Measurements from ENCODE around the gene ODF2.
A peak's percentile ranks its signal among the peaks of the same experiment; 100 is the strongest.
"Not testable (repeated sequence)": the region's sequence is repeated elsewhere in the genome, so short reads cannot be mapped to it uniquely, and the experiment has no call there.

ODF2 gene

GRCh38 chr9:128455849-128456612, at the start of gene ODF2:
Gene ODF2, plus strand, starts transcription at chr9:128456006. Its CDS starts 86 bp downstream, at chr9:128456092.
- peak; percentile 97 to 99 for DNase-seq (ENCODE audit: low read depth in 2 of 2)

DNA sequence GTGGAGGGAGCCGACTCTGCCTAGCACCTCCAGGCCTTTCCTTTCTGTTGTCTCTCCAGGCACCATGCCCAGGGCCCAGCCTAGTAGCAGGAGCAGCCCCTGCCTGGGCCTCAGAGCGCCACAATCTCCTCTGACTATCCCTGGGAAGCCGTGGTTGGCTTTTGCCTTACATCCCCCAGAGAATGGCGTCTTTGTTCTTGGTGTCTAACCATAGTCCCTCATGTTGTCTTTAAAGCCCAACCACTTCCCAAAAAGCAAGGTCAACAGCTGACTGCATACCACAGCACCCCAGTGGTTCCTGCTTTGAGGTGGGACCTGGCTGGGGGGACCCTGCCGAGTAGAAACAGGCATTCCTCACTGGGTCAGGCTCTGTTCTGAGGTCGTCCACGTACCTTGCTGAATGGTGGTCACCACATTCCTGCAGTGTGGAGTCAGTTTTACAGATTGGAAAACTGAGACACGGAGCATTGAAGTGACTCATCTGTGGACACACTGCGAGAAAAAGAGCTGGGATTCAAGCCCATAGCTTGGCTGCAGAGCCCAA, 48.9 kb upstream of the ODF2 start:
- no peak for DNase-seq (ENCODE audit: low read depth in 2 of 2)

GRCh38 chr9:128408963-128409431, 46.8 kb upstream of the ODF2 start:
- DNase-seq (ENCODE audit: low read depth in 2 of 2) = no peak

GRCh38 chr9:128409450-128409849, 46.4 kb upstream of the ODF2 start:
- no peak for DNase-seq (ENCODE audit: low read depth in 2 of 2)

- DNase-seq (ENCODE audit: low read depth in 2 of 2) = no peak
These were observed 45.8 kb upstream of the ODF2 start for GRCh38 chr9:128409978-128410377.

DNA sequence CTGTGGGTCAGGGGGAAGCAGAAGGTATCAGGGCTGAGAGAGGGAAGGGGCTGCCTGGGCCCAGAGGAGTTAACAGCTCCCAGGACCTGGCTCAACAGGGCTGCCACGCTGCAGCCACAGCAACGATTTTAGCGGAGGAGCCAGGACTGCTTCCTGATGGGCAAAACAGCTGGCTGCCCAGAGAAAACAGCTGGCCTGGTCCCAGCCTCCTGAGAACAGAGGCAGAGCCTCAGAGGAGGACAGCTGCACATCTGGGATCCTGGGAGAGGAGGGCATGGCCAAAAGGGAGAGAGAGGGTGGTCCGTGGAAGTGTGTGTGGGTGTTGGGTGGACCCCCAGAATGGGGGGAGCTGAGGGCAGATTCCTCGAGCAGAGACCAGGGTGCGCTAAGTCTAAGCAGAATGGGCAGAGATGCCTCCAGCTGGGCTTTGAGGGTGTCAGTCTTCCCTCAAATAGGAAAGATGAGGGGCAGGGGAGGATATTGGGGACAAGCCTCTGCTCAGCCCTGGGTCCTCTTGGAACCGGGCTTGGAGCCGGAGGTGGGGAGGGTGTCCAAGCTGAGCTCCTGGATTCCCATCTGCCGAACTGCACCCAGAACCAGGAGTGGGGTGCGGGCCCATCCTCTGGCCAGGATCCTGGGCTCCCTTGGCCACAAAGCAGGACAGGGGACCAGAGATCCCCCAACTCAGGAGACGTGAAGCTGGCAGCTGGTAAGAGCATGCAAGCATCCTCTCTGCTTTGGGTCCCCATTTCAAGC, 44.3 kb upstream of the ODF2 start:
- no peak for DNase-seq (ENCODE audit: low read depth in 2 of 2)

GRCh38 chr9:128412120-128412790, 43.6 kb upstream of the ODF2 start:
- peak; percentile 18 to 56 for DNase-seq (ENCODE audit: low read depth in 2 of 2)

DNA sequence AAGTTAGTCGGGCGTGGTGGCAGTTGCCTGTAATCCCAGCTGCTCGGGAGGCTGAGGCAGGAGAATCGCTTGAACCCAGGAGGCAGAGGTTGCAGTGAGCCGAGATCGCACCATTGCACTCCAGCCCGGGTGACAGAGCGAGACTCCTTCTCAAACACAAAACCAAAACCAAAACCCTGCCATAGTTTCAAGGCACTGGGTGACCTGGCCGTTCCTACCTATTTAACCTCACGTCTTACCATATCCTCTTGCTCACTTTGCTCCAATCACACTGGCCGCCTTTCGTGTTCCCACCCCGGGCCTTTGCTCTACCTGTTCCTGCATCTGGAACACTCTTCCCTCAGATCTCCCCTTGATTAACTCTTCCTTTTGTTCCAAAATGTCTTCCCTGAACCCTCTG, 42.1 kb upstream of the ODF2 start:
- DNase-seq (ENCODE audit: low read depth in 2 of 2) = not testable (repeated sequence)

- no peak for DNase-seq (ENCODE audit: low read depth in 2 of 2)
These were observed 41.3 kb upstream of the ODF2 start for GRCh38 chr9:128414461-128414860.

DNA sequence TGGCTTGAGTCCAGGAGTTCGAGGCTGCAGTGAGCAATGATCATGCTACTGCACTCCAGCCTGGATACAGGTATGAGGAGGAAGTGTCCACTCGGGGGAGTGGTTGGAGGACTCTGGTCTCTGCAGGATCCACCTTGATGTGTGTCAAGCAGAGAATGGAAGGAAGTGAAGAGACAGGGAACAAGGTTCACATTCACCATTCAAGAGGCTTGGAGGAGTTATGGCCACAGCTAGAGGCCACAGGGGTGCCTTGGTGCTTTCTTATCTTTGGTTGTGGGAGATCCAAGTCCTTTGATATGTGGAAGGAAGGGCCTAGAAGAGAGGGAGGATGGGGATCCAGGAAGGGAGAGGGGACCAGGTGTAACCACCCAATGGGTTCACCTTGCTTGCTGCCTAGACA, 40.5 kb upstream of the ODF2 start:
- DNase-seq (ENCODE audit: low read depth in 2 of 2) = no peak

DNA sequence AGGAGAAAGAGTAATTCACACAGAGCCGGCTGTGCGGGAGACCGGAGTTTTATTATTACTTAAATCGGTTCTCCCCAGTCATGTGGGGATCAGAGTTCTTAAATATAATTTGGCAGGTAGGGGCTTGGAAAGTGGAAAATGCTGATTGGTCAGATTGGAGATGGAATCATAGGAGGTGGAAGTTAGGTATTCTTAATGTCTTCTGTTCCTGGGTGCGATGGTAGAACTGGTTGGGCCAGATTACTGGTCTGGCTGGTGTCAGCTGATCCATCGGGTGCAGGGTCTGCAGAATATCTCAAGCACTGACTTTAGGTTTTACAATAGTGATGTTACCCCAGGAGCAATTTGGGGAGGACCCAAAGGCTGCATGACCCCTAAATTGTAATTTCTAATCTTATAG, 39.8 kb upstream of the ODF2 start:
- DNase-seq (ENCODE audit: low read depth in 2 of 2) = no peak

DNA sequence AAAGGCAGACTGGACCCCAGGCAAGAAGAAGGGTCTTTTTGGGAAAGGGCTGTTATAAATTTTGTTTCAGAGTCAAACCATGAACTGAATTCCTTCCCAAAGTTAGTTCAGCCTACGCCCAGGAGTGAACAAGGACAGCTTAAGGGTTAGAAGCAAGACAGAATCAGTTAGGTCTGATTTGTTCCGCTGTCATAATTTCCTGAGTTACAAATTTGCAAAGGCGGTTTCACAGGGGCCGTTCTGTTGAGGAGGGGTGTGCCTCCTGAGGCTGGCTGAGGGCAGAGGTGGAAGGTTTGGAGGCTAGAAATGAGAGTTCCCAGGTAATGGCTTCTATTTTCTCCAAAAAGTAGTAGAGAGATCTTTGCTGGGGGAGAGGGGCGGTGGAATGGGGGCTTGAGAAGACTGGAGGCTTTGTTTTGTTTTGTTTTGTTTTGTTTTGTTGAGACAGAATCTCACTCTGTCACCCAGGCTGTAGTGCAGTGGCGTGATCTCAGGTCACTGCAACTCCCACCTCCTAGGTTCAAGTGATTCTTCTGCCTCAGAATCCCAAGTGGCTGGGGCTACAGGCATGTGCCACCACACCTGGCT, 39.3 kb upstream of the ODF2 start:
- DNase-seq (ENCODE audit: low read depth in 2 of 2) = no peak

- DNase-seq (ENCODE audit: low read depth in 2 of 2) = no peak
These were observed 36.5 kb upstream of the ODF2 start for GRCh38 chr9:128419061-128419925.

DNA sequence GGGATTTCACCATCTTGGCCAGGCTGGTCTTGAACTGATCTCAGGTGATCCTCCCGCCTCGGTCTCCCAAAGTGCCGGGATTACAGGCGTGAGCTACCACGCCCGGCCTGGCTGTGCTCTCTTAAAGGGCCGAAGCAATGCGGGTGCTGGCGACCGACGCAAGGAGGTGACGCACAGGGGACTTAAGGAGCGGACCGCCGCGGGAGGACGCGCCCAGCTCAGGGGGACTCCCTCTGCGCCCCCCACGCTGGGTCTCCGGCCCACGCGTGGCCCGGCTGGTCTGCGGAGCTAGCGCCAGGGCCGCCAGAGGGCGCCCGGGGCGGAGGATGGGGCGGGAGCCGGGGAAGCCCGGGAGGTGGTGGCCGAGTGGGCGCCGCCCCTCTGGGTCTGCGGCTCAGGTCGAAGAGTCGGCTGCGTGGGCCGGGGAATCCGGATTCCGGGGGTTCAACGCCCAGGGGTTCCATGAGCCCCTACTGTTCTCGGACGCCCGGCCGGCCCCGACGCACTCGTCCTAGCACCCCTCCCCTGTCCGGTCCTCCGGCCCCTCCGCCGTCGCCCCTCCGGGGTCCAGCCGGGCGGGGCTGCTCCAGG, 35.7 kb upstream of the ODF2 start:
- peak; percentile 62 to 63 for DNase-seq (ENCODE audit: low read depth in 2 of 2)

GRCh38 chr9:128420651-128421481, 34.9 kb upstream of the ODF2 start, which contains the start of gene CERCAM:
Gene CERCAM, plus strand, starts transcription at chr9:128420857. Its CDS starts 21 bp downstream, at chr9:128420878.
- DNase-seq (ENCODE audit: low read depth in 2 of 2) = peak; percentile 28 to 34

DNA sequence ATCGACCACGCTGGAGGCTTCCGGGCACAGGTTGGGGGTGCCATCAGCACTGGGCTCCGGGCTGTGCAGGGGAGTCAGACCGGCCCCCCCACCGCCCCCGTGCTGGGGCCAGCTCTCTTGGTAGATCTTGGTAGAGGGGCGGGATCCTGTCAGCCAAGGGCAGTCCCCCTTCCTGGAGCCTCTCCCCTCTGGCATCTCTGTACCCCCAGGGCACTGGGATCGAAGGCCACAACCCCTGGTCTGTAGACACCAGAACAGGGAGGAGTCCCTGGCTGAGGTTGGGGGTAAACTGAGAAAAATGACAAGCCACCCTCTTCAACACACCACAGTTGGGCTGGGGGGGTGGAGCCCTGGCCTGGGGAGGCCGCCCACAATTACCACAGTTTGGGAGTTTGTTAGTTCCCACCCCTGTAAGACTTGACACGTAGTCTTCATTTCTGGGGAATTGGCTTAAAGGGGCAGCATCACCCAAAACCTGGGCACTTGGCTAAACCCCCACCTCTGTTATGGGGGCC, 34.3 kb upstream of the ODF2 start:
- peak in 1 of 2 donors; percentile 2 for DNase-seq (ENCODE audit: low read depth in 2 of 2)

- DNase-seq (ENCODE audit: low read depth in 2 of 2) = not testable (repeated sequence)
These were observed 33.6 kb upstream of the ODF2 start for GRCh38 chr9:128422022-128422782.

- DNase-seq (ENCODE audit: low read depth in 2 of 2) = no peak
These were observed 33.0 kb upstream of the ODF2 start for GRCh38 chr9:128422783-128423150.
